Peyer's patch (tissue), 4 donors: ENCODE data around the gene EDN1. TPM values are rescaled to one million over a fixed set of nuclear protein-coding genes. Genes with fewer than 3 reads are reported as not detected.

ENCODE experiments used
- DNase-seq, 3 donors: peaks; one replicate each; pipeline ENCODE4 v3.0.0-alpha.2; 2017 to 2019
- H3K27ac ChIP-seq, 4 donors: fragments of 200-600 bp; sonication (generic); one replicate each; pipeline ENCODE4 v1.5.1; 2016 to 2019
- H3K27me3 ChIP-seq, 2 donors: fragments of 200-600 bp; sonication (generic); one replicate each; pipeline ENCODE4 v1.5.1; 2019
- H3K36me3 ChIP-seq, 3 donors: fragments of 200-600 bp; sonication (generic); one replicate each; pipeline ENCODE4 v1.5.1; 2016 to 2019
- H3K4me1 ChIP-seq, 4 donors: fragments of 200-600 bp; sonication (generic); one replicate each; pipeline ENCODE4 v1.5.1; 2016 to 2019
- H3K4me3 ChIP-seq, 4 donors: fragments of 200-600 bp; sonication (generic); 1 replicate in 3 of 4; 2 replicates in 1 of 4; pipeline ENCODE4 v1.5.1; 2016 to 2019; ENCODE audit warnings: mild to moderate bottlenecking in 1 of 4
- H3K9me3 ChIP-seq, 4 donors: fragments of 200-600 bp; sonication (generic); one replicate each; pipeline ENCODE4 v1.5.1; 2016 to 2019; ENCODE audit warnings: mild to moderate bottlenecking in 1 of 4
- POLR2A ChIP-seq, 2 donors: fragments of 450-650 bp; IDR thresholded peaks; one replicate each; pipeline ENCODE4 v1.5.1; 2017; ENCODE audit warnings: antibody characterized with exemption in 2 of 2, mild to moderate bottlenecking in 2 of 2, moderate library complexity in 2 of 2
- total RNA-seq, 4 donors: library from RNA; depleted of rRNA; stranded (reverse); fragments of >200 nt; gene quantifications; one replicate each; pipeline ENCODE4 v1.1.0, GENCODE V29; 2016
- TF ChIP-seq, protein P1 (sequence below), 6 experiments: fragments of 450-650 bp in 4 of 6; fragments of 200-600 bp in 2 of 6; sonication (generic) in 1 of 6; IDR thresholded peaks; one replicate each; pipeline ENCODE4 v1.5.1; 2017 to 2019; ENCODE audit warnings: antibody characterized with exemption in 6 of 6, mild to moderate bottlenecking in 3 of 6, moderate library complexity in 1 of 6

Gene EDN1
- total RNA-seq, 4 donors from 2014 or later = 5.8 to 19.0 (median 13.5) TPM

DNA sequence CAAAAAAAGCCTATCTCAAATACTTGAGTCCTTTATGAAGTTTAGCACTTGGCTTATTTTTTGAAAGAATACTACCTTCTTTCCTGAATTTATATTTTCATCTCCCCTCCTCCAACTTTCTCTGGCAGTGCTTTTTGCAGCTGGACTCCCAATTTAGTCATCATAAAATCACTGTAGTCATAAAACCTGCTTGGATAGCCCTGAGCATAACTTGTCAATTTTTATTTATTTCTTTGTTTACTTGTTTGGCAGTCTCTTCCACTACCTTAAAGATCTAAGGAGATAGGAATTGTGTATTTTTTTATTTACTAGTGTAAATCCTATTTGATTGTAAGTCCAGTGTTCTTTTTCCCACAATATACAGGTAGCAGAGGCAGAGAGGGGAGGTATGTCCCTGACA is 11.2 kb upstream of the EDN1 start:
- DNase-seq = no peak
- Histone ChIP-seq H3K4me1 (peaks cover 0 to 6% (median 0%) of the 10 kb centered on the region in 4 donors), H3K9me3 (no peaks in the 10 kb centered on the region), H3K36me3 (no peaks in the 10 kb centered on the region), H3K27me3 (no peaks in the 10 kb centered on the region), H3K4me3 (no peak overlapping the region), H3K27ac (no peak overlapping the region)
- TF ChIP-seq, protein P1, sequence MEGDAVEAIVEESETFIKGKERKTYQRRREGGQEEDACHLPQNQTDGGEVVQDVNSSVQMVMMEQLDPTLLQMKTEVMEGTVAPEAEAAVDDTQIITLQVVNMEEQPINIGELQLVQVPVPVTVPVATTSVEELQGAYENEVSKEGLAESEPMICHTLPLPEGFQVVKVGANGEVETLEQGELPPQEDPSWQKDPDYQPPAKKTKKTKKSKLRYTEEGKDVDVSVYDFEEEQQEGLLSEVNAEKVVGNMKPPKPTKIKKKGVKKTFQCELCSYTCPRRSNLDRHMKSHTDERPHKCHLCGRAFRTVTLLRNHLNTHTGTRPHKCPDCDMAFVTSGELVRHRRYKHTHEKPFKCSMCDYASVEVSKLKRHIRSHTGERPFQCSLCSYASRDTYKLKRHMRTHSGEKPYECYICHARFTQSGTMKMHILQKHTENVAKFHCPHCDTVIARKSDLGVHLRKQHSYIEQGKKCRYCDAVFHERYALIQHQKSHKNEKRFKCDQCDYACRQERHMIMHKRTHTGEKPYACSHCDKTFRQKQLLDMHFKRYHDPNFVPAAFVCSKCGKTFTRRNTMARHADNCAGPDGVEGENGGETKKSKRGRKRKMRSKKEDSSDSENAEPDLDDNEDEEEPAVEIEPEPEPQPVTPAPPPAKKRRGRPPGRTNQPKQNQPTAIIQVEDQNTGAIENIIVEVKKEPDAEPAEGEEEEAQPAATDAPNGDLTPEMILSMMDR (IDR thresholded peaks at IDR 0.05) = no peak
- TF ChIP-seq POLR2A (IDR thresholded peaks at IDR 0.05) = no peak

DNA sequence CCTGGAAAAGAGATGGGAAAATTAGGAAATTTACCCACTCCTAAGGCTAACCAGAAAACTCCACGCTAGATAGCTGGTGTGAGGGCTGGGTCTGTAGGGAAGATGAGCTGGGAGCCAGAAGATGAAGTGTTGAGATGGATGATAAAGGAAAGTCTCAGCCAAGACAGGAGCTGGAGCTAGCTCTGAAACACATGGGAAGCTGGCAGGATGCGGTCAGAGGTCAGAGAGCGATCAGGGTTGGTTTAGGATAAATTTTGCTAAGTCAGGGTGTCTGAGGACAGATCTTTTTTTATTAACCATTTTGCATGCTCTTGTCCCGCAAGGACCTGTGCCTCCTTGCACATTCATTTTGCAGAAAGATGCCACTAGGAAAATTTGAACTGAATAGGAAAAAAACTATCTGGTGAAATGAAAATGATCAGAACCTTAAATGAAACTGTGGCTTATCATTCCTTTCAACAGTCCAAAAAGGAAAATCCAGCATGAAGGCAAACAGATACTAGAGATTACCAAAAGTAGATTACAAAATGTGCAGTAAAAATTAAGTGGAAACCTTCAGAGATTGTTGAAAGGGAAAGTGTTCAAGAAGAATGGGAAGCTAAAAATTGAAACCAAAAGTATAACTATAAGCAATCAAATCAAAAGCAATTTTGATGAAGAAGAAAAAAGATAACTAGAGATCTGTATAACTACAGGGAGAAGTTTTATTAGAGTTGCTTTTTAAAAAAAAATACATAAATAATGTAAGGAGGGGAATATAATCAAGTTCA is 10.7 kb upstream of the EDN1 start:
- Histone ChIP-seq H3K9me3 (no peaks in the 10 kb centered on the region), H3K4me3 (no peak overlapping the region), H3K27ac (no peak overlapping the region), H3K36me3 (no peaks in the 10 kb centered on the region), H3K4me1 (peaks cover 0 to 6% (median 0%) of the 10 kb centered on the region in 4 donors), H3K27me3 (no peaks in the 10 kb centered on the region)
- DNase-seq = no peak
- no peak for TF ChIP-seq POLR2A (IDR thresholded peaks at IDR 0.05)
- TF ChIP-seq, protein P1 (IDR thresholded peaks at IDR 0.05) = no peak

DNA sequence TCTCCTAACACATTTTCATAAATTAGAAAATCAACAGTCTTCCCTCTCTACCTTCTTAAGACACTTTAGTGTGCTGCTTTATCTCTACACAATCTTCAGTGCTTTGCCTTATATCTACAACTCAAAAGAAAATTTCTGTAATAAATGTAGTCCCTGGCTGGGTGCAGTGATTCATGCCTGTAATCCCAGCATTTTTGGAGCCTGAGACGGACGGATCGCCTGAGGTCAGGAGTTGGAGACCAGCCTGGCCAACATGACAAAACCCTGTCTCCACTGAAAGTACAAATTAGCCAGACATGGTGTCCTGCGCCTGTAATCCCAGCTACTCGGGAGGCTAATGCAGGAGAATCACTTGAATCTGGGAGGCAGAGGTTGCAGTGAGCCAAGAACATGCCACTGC is 9.7 kb upstream of the EDN1 start:
- H3K36me3 ChIP-seq = no peaks in the 10 kb centered on the region
- no peaks in the 10 kb centered on the region for H3K27me3 ChIP-seq
- TF ChIP-seq, protein P1 (IDR thresholded peaks at IDR 0.05) = no peak
- TF ChIP-seq POLR2A (IDR thresholded peaks at IDR 0.05) = no peak

DNA sequence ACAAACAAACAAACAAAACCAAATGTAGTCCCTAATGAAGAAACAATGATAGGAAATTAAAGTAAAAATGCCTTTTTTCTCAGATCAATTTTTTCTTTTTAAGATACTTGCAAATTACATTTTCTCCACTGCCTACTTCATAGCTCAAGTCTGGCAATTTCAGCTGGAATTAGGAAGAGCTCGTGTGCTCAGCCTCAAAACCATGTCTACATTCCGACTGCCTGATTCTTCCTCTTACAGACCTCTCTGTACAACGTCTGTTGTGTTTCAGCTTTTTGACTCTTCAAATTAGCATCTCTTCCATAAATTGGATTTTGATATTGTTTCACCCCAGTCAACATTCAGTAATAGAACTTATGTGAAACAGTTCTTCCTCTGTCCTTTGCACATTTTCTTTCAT is 9.3 kb upstream of the EDN1 start:
- H3K27me3 ChIP-seq = no peaks in the 10 kb centered on the region
- H3K4me3 ChIP-seq = no peak overlapping the region
- no peak for DNase-seq

More for the DNA sequence above, 9.7 kb upstream of the EDN1 start:
- DNase-seq = no peak
- H3K4me3 ChIP-seq = no peak overlapping the region
- no peaks in the 10 kb centered on the region for H3K9me3 ChIP-seq
- peaks cover 0 to 6% (median 0%) of the 10 kb centered on the region in 4 donors for H3K4me1 ChIP-seq
- H3K27ac ChIP-seq = no peak overlapping the region

DNA sequence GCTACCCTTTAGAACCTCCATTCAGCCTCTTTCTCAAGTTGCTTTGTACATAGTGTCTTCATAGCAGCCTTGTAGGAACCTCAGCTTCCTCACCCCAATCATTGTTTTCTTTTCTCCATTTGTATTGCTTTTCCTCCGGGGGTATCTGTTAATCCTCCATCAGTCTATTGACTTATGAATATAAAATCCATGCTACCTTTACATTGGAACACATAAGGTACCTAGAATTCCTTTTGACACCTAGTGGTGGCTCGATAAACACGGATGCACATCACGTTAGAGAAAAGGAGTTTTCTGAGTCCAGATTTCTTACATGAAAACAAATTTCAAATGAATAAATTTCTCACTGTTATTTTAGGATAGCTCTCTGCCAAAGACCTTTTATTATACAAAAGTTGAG is 6.3 kb upstream of the EDN1 start:
- no peaks in the 10 kb centered on the region for H3K36me3 ChIP-seq
- no peak for TF ChIP-seq POLR2A (IDR thresholded peaks at IDR 0.05)
- TF ChIP-seq, protein P1 (IDR thresholded peaks at IDR 0.05) = peak in 1 of 6 experiments; percentile 8
- H3K27ac ChIP-seq = no peak overlapping the region
- no peaks in the 10 kb centered on the region for H3K9me3 ChIP-seq
- DNase-seq = no peak
- H3K4me1 ChIP-seq = peaks cover 0 to 6% (median 0%) of the 10 kb centered on the region in 4 donors
- H3K4me3 ChIP-seq = no peak overlapping the region
- H3K27me3 ChIP-seq = no peaks in the 10 kb centered on the region

More for the DNA sequence above, 9.3 kb upstream of the EDN1 start:
- Histone ChIP-seq H3K4me1 (peaks cover 0 to 6% (median 0%) of the 10 kb centered on the region in 4 donors), H3K27ac (no peak overlapping the region), H3K36me3 (no peaks in the 10 kb centered on the region), H3K9me3 (no peaks in the 10 kb centered on the region)
- TF ChIP-seq, protein P1 (IDR thresholded peaks at IDR 0.05) = no peak
- no peak for TF ChIP-seq POLR2A (IDR thresholded peaks at IDR 0.05)
